Endothelial cell of umbilical vein (primary cell): ENCODE results near the gene PCMTD2. TPM values are rescaled to one million over a fixed set of nuclear protein-coding genes. Genes with fewer than 3 reads are reported as not detected.

Experiments used
- BruUV-seq: library from RNA; stranded (reverse); fragments of 400-500 nt; replicated peaks from 2 replicates; lab custom pipeline; 2021; lab: Mats Ljungman, UMichigan
- CTCF ChIA-PET: fragments of 300-600, 350-600 bp; sonication (Branson Sonifier 250); formaldehyde crosslinking; loops from one replicate; lab custom pipeline; 2021; ENCODE audit warnings: antibody characterized with exemption, inconsistent platforms; lab: Charles Lee
- POLR2A ChIA-PET: fragments of 300-600, 350-600 bp; sonication (Branson Sonifier 250); formaldehyde crosslinking; loops from one replicate; lab custom pipeline; 2021; ENCODE audit warnings: antibody characterized with exemption, inconsistent platforms; lab: Charles Lee
- DNase-seq: peaks from one replicate; pipeline ENCODE4 v3.0.0-alpha.2; 2011; ENCODE audit warnings: low read depth, low spot score
- FAIRE-seq: peaks from 2 replicates; lab custom pipeline; 2011; peaks lifted over from hg19 to GRCh38; lab: Jason Lieb, UNC
- H2AFZ ChIP-seq: 2 replicates; pipeline ENCODE4 v1.6.0; 2012; ENCODE audit warnings: low read depth, low read length, control low read depth, inconsistent platforms
- H3K27ac ChIP-seq: 2 replicates; pipeline ENCODE4 v1.5.1; 2011; ENCODE audit warnings: low read depth, mild to moderate bottlenecking, control low read depth, low read length, moderate library complexity; ENCODE audit not compliant: insufficient read depth
- H3K27me3 ChIP-seq, 2 experiments: 2 replicates each; pipeline versions ENCODE4 v1.6.0 to v1.6.1; 2011; ENCODE audit warnings: low read length in 2 of 2, mixed read lengths in 1 of 2; ENCODE audit not compliant: control insufficient read depth in 2 of 2, insufficient read depth in 2 of 2
- H3K36me3 ChIP-seq, 2 experiments: 2 replicates in 1 of 2; 3 replicates in 1 of 2; pipeline ENCODE4 v1.5.1; 2011; ENCODE audit warnings: low read length in 2 of 2, mild to moderate bottlenecking in 1 of 2, moderate library complexity in 1 of 2; ENCODE audit not compliant: control insufficient read depth in 2 of 2, insufficient read depth in 2 of 2; ENCODE audit errors: extremely low read depth in 1 of 2
- H3K4me1 ChIP-seq: 3 replicates; pipeline ENCODE4 v1.5.1; 2011; ENCODE audit warnings: mild to moderate bottlenecking, low read length; ENCODE audit not compliant: control insufficient read depth, insufficient read depth; ENCODE audit errors: extremely low read depth
- H3K4me2 ChIP-seq: 2 replicates; pipeline ENCODE4 v1.6.1; 2011; ENCODE audit warnings: low read length, control low read depth, mixed read lengths; ENCODE audit not compliant: insufficient read depth
- H3K4me3 ChIP-seq, 3 experiments: fragments of 200-600 bp in 1 of 3; sonication (generic), shearing (Covaris generic) in 1 of 3; replicated peaks in 1 of 3; 2 replicates each; pipeline ENCODE4 v1.5.1; 2011 to 2016; ENCODE audit warnings: control low read depth in 3 of 3, low read length in 3 of 3, mild to moderate bottlenecking in 2 of 3, inconsistent platforms in 1 of 3, low read depth in 1 of 3, moderate library complexity in 1 of 3; ENCODE audit not compliant: insufficient read depth in 1 of 3
- H3K79me2 ChIP-seq: 2 replicates; pipeline ENCODE4 v1.6.0; 2012; ENCODE audit warnings: low read length, inconsistent platforms; ENCODE audit not compliant: control insufficient read depth, insufficient read depth
- H3K9ac ChIP-seq: replicated peaks from 2 replicates; pipeline ENCODE3; 2011; ENCODE audit warnings: low read length, control low read depth; ENCODE audit not compliant: insufficient read depth; ENCODE audit errors: extremely low read depth
- H3K9me1 ChIP-seq: replicated peaks from 3 replicates; pipeline ENCODE4 v1.6.0; 2011; ENCODE audit warnings: mild to moderate bottlenecking, low read length; ENCODE audit not compliant: control insufficient read depth, insufficient read depth; ENCODE audit errors: extremely low read depth
- H3K9me3 ChIP-seq: replicated peaks from 2 replicates; pipeline ENCODE4 v1.5.1; 2012; ENCODE audit warnings: low read length, inconsistent platforms; ENCODE audit not compliant: control insufficient read depth, insufficient read depth
- H4K20me1 ChIP-seq: replicated peaks from 2 replicates; pipeline ENCODE3; 2011; ENCODE audit warnings: mild to moderate bottlenecking, low read length; ENCODE audit not compliant: control insufficient read depth, insufficient read depth; ENCODE audit errors: extremely low read depth
- CTCF ChIP-seq, 2 donors: IDR thresholded peaks; 1 replicate in 1 of 2; 2 replicates in 1 of 2; pipeline ENCODE4 v1.5.1; 2011; ENCODE audit warnings: low read length in 2 of 2, mild to moderate bottlenecking in 2 of 2, moderate library complexity in 2 of 2, control low read depth in 1 of 2, inconsistent platforms in 1 of 2, low read depth in 1 of 2; ENCODE audit not compliant: insufficient read depth in 1 of 2; ENCODE audit errors: extremely low read depth in 1 of 2
- EZH2 ChIP-seq: IDR thresholded peaks from 2 replicates; pipeline ENCODE4 v1.6.1; 2012; ENCODE audit warnings: borderline replicate concordance, low read depth, mild to moderate bottlenecking, moderate library complexity, low read length, inconsistent platforms; ENCODE audit not compliant: severe bottlenecking
- FOS ChIP-seq: IDR thresholded peaks from 2 replicates; pipeline ENCODE4 v1.6.1; 2011; ENCODE audit warnings: mild to moderate bottlenecking, low read length, moderate library complexity, borderline replicate concordance; ENCODE audit not compliant: insufficient read depth
- GATA2 ChIP-seq: IDR thresholded peaks from 2 replicates; pipeline ENCODE4 v1.7.0; 2011; ENCODE audit warnings: low read depth, mild to moderate bottlenecking, moderate library complexity, mixed read lengths, low read length; ENCODE audit not compliant: insufficient read length, insufficient read depth
- JUN ChIP-seq: IDR thresholded peaks from 2 replicates; pipeline ENCODE4 v1.6.1; 2011; ENCODE audit warnings: borderline replicate concordance, low read depth; ENCODE audit not compliant: insufficient read length, insufficient read depth
- MAX ChIP-seq: IDR thresholded peaks from 2 replicates; pipeline ENCODE4 v1.6.1; 2011; ENCODE audit not compliant: insufficient read depth, insufficient read length
- MYC ChIP-seq: IDR thresholded peaks from one replicate; pipeline ENCODE4 v1.6.1; 2011; ENCODE audit warnings: mild to moderate bottlenecking, low read depth, low read length
- POLR2A ChIP-seq: IDR thresholded peaks from 2 replicates; pipeline ENCODE4 v1.6.1; 2012; ENCODE audit warnings: low read depth, mild to moderate bottlenecking, control low read depth, low read length
- POLR2AphosphoS5 ChIP-seq: IDR thresholded peaks from 2 replicates; pipeline ENCODE4 v1.6.1; 2012; ENCODE audit warnings: low read depth, mild to moderate bottlenecking, control low read depth, low read length, moderate library complexity; ENCODE audit not compliant: insufficient read depth
- dilution Hi-C: fragments of 300-500 bp; cut with MboI; formaldehyde crosslinking; loops from one replicate; pipeline ENCODE4 v1.15.0; 2019; ENCODE audit warnings: low sequenced_read_pairs; ENCODE audit not compliant: extremely low pct_ligation_motif_present
- intact Hi-C: fragments of 100-400 bp; cut with micrococcal nuclease; formaldehyde crosslinking; loops from one replicate; pipeline ENCODE4 v1.10.0; 2022
- polyA plus RNA-seq, 4 experiments: library from polyadenylated mRNA; depleted of rRNA in 3 of 4; stranded (reverse) in 3 of 4; unstranded in 1 of 4; fragments of >200 nt; gene quantifications; 2 replicates each; pipeline versions ENCODE4 v1.2.1 to v1.2.3, GENCODE V29; 2011 to 2012; ENCODE audit warnings: missing spikeins in 1 of 4
- total RNA-seq: library from RNA; stranded (reverse); gene quantifications from 2 replicates; pipeline ENCODE4 v1.2.3, GENCODE V29; 2021

The PCMTD2 gene
- total and polyA plus RNA-seq, 2 donors (not counting 3 experiments of a cell fraction or from before 2014, with no cell fraction given) = 27.4 to 45.7 TPM

- FAIRE-seq = no peak
- TF ChIP-seq POLR2A = no peak
- no peak for TF ChIP-seq POLR2AphosphoS5
- TF ChIP-seq EZH2 = no peak
- TF ChIP-seq FOS = no peak
- no peak for TF ChIP-seq MAX
- no peak for TF ChIP-seq MYC
- TF ChIP-seq GATA2 = no peak
- no peak for TF ChIP-seq CTCF (IDR thresholded peaks at IDR 0.05; ENCODE audit: extremely low read depth in 1 of 2, insufficient read depth in 1 of 2, low read depth in 1 of 2, low read length in 2 of 2)
- TF ChIP-seq JUN = no peak
- BruUV-seq = no TSS peak
These were observed 2.7 kb downstream of the PCMTD2 start for GRCh38 chr20:64258071-64258823.

More at GRCh38 chr20:64258071-64258823, 2.7 kb downstream of the PCMTD2 start:
- Histone ChIP-seq H3K9ac (no peak overlapping the region), H3K4me3 (no peak overlapping the region), H3K9me3 (no peaks in the 10 kb centered on the region), H3K9me1 (no peaks in the 10 kb centered on the region), H3K4me1 (peaks cover 18% of the 10 kb centered on the region), H3K27ac (no peak overlapping the region), H2AFZ (no peak overlapping the region), H3K27me3 (no peaks in the 10 kb centered on the region), H4K20me1 (no peaks in the 10 kb centered on the region), H3K36me3 (peaks cover 0 to 2% of the 10 kb centered on the region in 2 experiments), H3K79me2 (peaks cover 15% of the 10 kb centered on the region), H3K4me2 (no peak overlapping the region)
- POLR2A ChIA-PET = no interaction called here
- intact Hi-C loops = no loop called here
- CTCF ChIA-PET = interaction anchor here (0.7 kb wide), 1 partner anchor 20 kb away, joined by 3 read pairs; no protein-coding TSS in a partner anchor
- dilution Hi-C loops = no loop called here
- no peak for DNase-seq
